KBM-7 (cell line): ENCODE measurements around the gene NIN.
A peak's percentile ranks its signal among the peaks of the same experiment; 100 is the strongest.

Source experiments
- DNase-seq: peaks from one replicate; pipeline ENCODE4 v3.0.0-alpha.2; 2015
- in situ Hi-C: fragments of 300-500 bp; cut with MboI; formaldehyde crosslinking; loops from 2 replicates; pipeline ENCODE4 v1.14.3; 2020; ENCODE audit warnings: low sequenced_read_pairs, low pct_unique_long_range_greater_than_20kb, mixed read lengths

The NIN gene

DNA sequence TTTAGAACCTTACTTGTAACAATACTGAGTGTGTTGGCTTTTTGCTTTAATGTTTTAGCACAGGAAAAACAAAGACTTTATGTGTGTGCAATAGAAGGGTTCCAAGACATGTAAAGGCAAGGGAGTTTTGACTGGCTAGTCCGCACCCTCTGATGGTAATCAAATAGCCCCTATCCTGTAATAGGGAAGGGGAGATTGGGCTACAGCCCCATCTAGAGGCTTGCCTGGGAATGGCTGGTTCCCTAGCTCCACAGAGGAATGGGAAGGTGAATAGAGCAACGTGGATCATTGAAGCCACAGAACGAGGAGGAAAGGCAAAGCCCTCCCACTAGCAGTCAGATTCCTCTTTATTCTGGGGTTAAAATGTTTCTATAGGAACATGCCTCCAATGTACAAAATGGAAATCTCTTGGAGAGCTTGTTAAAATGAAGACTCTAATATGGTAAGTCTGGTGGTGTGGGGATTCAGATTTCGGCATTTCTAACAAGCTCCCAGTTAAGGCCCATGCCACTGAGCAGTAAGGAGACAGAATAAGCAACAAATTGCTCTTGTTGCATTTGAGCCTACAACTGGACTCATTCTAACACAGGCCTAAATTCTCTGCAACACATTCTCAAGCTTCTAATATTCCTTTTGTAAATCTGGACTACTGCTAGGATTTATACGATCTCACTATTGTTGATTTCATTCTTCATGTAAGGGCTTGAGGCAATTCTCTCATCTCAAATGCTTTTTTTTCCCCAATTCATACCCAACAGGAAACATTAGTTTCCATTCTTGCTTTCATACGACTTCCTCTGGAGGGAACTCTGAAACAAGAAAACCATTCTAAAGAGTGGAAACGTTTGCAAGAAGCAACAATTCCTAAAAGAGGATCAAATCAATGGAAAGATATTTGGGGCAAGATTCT is 57.1 kb downstream of the NIN start:
- in situ Hi-C loops, result no loop called here
- DNase-seq, result peak; percentile 68

DNA sequence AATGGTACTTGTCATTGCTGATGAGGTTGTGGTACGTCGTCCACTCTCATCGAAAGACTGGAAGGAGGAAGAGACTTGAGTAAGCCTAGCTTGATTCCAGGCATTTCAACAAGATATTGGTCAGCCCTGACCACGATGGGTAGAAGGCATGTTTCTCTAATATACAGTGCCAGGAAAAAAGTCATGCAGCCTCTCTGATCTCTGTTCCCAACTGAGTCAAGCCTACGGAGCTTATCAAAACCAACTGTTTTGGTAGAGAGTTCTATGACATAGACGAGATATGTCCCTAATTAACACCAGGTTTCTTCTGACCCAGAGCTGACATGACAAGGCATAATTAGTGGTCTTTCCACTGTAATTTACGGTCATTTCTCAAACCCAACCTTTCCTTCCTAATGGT is 58.5 kb downstream of the NIN start:
- DNase-seq, result no peak
- in situ Hi-C loops, result no loop called here

DNA sequence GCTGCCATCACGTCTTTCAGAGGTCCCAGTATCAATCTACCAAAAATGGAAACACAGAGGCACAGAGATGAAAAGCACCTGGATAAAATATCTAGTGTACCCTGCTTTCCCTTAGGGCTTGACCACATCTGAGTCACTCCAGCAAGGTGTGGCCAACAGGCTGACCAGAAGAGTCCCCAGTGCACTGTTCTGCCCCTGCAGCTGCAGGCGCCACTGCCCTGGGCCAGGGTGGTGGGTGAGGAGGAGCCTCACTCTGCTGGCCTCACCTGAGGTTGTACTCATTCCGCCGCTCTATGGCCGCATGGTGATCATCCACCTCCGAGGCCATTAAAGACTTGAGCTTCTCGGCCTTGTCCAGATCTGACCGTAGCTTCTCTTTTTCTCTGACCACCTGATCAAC is 60.4 kb downstream of the NIN start:
- in situ Hi-C loops, result no loop called here
- DNase-seq, result no peak

DNA sequence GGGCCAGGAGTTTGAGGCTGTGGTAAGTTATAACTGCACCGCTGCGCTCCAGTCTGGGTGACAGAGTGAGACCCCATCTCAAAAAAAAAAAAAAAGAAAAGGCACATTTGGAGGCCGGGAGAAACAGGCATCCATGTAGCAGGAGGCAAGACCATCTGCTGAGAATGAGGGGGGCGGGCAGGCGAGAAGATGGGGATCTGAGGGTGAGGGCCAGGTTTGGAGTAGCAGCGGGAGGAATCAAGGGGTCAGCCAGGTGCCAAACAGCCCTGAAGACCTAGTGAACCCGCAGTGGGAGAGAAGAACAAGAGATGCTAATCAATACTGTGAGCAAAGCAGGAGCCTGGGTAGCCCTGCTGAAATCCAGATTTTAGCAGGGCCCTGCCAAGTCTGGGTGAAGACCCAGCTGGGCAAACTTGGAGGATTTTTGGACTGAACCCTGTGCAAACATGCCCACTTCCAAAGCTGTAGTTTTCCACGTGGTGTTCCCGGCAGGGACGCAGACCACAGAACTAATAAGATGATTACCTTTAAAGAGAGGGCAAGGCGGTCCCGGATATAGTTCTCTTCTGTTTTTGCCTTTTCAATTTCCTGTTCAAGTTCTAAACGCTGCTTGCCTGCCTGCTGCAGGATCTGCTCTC is 61.0 kb downstream of the NIN start:
- in situ Hi-C loops, result no loop called here
- no peak for DNase-seq

DNA sequence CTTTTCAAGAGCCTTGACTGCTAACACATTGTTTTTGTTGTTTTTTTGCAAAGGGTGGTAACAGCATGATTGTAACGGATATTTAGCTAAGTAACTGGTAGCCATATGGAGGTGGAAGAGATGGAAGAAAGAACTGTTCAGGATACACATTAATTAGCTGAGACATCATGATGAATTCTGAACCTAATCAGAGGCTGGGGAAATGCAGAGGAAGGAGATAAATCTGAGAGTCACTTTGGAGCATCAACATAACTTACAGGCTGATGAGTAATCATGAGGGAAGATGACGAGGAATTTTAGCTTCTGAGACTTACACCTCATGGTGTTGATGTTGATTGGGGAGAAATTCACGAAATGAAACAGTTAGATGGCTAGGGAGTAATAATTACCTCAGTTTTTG is 62.3 kb downstream of the NIN start:
- DNase-seq, result no peak

DNA sequence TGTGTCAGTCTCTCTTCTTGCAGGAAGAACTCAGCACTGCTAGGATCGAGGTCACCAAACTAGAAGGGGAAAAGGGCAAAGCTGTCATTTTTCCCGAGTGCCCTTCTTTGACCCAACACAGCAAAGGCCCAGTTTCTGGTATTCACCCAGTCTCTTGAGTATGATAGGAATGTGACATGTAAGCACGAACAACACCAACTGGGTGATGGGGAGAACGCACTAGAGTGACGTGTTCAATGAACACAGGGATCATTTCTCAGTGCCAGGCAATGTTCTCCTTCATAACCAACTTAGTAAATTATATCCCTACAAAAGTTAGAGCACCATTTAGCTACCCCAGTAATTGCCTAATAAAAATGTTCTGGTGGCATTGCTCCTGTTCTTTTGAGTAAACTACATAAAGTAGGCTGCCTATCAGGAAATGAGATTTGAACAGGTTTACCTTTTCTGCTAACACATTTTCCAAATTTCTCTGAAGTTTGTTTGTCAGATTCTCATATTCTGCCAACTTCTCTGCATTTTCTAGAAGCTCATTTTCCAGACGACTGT is 64.5 kb downstream of the NIN start:
- DNase-seq, result no peak
- in situ Hi-C loops, result no loop called here

More for the DNA sequence above, 62.3 kb downstream of the NIN start:
- in situ Hi-C loops, result no loop called here

DNA sequence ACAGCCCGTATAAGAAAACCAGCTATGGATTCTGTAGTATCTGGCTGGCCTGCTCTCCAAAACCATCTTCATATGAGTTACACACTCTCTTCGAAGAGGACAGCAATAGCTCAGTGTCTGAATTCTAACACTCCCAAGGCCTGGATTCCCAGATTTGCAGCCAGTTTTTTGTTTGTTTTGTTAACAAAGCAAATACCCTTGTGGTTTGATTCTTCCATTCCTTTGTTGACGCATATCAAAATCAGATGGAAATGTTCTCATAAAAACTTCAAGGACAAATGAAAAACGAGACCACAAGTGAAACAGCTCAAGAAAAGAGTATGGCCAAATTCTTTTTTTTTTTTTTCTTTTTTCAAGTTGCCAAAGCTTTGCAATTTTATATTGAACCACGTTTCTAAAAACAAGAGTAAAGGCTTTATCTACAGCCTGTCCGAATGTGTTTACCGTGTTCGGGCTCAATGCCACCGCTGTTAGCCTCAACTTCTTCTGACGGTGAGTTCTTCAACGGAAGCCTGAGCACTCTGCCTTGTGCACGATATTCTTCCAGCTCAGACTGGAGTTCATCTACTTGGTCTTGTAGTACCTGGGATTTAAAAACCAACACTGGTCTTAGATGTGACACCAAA is 67.5 kb downstream of the NIN start:
- DNase-seq, result no peak
- in situ Hi-C loops, result no loop called here

DNA sequence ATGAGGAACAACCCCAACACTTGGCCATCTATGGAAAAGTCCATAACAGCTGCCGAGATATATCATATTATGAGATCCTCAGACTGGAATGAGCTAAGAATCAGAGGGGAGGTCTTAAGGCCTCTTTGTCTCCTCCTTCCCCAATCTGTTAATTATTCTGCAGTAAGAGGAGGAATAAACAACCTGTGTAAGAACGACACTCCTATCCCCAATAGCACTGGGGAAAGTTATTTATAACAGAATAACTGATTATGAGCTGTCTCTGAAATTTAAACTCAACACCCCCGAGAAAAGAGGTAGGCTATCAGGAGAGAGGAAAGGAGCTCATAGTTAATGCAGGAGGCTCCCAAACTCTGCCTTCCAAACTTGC is 68.0 kb downstream of the NIN start:
- in situ Hi-C loops, result no loop called here

DNA sequence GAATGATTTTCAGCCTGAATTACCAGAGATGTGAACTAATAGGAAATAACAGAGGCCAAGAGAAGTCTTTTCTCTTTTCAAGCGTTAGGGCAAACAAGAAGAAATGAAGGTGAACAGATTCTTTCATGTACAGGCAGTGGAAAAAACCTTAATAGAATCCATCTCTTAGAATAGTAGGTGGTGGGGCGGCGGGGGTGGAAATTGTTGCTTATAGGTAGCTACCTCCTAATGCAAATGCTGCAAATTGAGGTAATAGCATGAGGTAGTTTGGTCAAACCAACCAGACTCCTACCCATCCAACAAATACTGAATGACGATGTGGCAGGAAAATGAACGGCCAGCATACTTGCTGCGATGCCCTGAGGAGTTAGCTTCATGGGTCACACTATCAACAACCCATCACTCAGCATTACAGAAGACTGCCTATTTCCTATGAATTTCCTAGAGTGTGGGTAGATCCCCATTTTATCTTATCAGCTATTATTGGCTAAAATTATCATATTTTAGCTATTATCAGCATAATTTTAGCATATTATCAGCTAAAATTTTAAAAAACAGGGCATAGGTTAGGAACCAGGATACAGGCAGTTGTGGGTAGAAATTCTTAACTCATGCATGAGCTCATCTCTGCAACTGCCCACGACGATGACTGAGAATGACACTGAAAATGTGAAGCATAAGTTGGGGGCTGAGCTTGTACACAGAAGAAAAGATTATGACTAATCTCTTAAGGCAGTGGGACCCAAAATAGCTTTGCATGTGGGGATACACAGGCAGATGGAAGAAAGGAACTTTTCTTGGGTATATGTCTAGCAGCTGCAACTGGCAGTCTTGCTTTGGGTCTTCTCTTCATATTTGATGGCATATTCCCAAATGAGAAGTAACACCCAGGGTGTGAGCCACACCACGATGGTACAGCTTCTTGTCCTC is 68.7 kb downstream of the NIN start:
- no peak for DNase-seq
- in situ Hi-C loops, result no loop called here

More for the DNA sequence above, 68.0 kb downstream of the NIN start:
- no peak for DNase-seq

DNA sequence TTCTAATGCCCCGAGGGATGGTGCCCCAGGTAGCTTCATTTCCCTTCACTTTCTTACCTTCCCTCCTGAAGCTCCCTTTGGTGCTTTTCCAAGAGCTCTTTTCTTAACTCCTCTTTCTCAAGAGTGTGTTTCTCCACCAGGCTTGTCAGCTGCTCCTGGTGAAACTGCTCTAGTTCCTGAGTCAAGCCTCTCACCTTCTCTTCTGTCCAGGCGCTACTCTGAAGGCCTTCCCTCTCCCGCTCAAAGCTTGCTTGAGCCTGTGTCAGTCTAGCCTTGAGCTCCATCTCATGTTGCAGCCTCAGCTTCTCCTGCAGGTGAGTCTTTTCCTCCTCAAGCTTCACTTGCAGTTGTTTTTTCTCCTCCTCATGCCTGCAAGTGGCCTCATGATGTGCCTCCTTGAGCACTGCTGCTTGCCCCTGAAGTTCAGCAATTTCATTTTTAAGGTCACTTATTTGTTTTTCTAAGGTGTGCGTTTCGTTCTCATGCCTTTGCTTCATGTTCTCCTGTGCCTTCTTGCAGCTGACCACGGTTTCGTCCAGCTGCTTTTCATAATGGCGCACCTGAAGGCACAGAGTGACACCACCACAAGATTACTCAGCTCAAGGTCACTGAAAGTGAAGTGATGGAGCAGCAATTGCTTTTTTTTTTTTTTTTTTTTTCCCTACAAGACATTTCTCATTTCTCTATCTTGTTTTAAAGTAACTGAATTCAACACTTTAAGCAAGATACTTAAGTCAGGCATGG is 71.0 kb downstream of the NIN start:
- in situ Hi-C loops, result no loop called here
- DNase-seq, result no peak

DNA sequence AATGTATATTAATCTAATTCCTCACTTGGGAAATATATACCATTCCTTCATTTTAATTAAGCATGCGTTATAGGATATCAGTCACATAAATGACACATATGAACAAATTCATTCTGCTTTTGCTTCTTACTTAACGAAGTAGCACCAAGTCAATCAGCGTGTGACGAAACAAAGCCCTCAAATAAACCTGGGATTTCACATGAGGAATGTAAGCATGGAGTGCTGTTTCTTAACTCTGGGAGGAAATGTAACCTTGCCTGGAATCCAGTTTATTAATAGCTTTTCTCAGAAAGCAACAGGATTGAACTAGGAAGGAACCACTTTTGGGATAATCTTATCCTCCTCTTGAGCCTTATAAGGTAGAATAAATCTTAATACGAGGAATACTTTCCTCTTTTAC is 72.0 kb downstream of the NIN start:
- DNase-seq, result no peak
- in situ Hi-C loops, result no loop called here

DNA sequence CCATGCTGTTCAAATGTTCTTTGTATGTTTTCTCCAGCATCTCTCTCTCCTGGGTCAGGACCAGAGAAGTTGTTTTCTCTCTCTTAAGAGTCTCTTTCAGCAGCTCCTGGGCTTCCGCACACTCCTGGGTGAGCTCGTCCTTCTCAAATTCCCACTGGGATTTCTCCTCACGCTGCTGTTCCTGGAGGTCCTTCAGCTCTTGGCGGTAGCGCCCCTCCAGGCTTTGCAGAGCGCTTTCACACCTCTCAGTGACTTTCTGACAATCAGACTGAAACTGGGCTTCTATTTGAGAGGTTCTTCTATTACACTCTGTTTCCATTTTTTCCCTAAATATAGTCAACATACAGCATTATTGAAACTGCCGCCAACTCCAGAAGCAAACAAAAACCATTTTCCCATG is 72.7 kb downstream of the NIN start:
- DNase-seq, result no peak
- in situ Hi-C loops, result no loop called here

DNA sequence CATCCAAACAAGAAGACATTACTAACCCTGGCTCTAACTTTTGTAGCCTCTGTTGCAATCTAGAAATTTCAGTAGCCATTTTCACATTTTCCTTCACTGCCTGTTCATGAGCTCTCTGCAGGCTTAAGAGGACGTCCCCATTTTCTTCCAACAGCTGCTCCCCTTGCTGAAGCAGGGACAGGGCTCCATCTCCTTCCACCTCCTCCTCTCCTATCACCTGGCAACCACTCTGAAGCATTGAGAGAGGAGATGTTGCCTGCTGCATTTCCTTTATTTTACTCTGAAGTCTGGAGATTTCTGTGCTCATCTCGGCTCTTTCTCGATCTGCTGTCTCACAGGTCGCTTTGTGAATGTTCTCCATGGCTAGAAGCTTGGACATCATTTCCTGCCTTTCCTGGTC is 73.3 kb downstream of the NIN start:
- in situ Hi-C loops, result no loop called here

DNA sequence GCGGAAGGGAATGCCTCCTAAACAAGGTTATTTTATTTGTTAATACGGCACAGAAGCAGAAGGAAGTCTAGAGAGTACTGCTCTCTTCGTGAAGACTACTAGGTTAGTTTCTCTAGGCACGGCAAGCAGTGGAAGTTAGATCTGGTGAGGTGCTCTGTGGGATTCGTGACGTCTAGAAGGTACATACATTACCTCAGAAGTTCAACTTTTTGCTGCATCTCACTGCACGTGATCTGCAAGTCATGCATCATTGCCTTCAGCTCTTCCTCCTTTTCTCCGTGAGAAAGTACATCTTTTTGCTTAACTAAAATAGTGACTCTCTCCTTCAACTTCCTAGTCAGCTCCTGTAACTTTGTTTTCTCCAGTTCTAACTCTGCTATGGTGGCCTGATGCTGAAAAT is 74.7 kb downstream of the NIN start:
- peak; percentile 69 for DNase-seq
- in situ Hi-C loops, result no loop called here

More for the DNA sequence above, 73.3 kb downstream of the NIN start:
- DNase-seq, result no peak

DNA sequence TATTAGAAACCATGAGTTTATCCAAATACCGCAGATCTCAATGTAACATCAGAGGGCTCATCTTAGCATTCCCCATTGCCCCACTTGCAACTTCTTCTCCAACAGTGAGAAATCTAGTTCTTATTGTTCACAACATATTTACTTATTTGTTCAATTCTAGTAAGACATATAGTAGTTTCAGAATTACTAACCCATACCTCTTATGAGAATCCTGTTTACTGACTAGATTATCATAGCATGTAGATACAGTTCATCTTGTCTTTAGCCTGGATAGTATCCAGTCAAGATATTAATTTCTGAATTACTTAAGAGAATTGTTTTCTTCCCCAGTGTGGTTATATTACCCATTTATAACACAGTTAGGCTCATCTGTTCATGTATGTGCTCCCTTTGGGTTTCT is 80.6 kb downstream of the NIN start:
- in situ Hi-C loops, result no loop called here
- no peak for DNase-seq

DNA sequence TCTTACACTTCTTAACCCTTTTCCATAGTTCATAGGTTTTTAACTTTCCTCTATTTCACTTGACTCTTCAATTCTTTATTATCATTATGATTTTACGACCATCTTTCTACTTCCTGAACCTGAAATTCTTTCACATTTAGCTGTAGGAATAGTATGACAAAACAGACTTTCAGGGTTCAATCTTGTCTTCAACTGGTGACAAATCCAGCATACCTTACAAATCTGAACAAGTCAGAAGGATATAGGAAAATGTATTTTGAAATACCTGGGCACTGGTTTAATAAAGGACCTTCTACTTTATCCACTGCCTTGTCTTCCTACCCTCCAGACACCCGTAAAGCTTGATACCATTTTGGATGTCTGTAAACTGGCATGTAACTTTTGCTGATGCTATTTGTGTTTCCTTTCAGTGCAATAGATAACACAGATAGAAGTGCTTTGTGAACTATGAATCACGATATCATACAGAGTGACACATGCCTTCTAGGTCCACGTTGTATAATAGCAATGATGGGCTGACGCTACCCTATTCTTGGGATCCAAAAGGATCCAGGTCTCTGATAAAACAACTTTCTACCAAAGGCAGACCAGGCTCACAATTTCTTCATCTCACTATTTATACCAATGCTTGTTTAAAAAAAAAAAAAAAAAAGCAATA is 85.4 kb downstream of the NIN start:
- in situ Hi-C loops, result no loop called here
- no peak for DNase-seq

DNA sequence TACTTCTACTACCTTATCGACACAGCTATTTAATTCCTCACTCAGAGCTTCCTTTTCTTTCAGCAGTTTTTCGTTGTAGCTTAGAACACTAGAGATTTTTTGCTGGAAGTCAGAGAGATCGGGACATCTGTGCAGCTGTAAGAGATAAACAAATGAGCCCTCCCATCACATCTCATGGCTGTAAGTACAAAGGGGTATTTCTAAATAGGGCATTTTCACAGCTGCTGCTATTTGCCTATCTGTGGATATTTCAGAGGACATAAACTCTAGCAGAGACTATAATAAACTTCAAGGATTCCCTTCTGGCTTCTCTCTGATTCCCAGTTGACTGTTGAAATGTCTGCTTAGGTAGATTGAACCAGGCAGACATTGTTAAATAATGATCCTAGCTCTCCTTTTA is 86.7 kb downstream of the NIN start:
- in situ Hi-C loops, result no loop called here
- DNase-seq, result no peak

DNA sequence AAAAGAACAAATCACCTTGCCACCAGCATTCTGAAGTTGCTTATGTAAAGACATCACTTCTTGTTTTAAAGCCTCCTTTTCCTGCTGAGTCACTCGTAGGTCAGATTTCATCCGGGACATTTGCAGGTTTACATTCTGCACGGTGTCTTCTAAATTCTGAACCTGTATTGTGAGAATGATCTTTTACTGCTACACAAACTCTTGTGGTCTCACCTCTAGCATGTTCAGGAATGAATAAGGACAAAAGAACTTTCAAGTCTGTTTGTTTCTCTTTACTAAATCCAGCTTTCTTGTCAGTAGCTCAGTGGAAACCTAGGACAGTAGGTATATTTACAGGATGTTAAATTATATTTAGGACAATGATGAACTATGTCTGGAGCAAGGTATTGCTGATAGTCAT is 89.4 kb downstream of the NIN start:
- DNase-seq, result no peak
- in situ Hi-C loops, result no loop called here
